Measurements from ENCODE around the gene CYP4F22.

DNA sequence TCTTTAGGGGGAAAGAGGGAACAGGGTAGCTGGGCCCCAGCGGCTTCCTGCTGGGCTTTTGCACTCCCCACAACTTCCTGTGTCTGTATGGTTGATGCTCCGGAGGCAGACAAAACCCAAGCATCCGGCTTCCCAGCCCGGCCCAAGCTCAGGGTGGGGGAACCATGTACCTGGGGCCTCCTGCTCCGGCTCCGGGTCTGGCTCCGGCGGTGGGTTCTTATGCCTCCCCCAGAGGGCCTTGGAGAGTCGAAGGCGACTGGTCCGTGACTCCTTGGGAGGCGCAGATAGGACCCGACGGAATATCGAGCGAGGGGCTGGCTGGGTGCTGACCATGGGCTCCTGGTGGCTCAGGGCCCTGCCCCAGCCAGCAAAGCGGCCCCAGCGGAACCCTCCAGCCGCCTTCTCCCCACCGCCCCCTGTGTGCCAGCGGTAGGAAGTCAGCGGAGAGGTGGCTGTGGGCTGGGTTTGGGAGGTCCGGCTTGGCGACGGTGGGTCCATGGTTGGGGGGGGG, 44.4 kb upstream of the CYP4F22 start:
- TF ChIP-seq, protein P1, sequence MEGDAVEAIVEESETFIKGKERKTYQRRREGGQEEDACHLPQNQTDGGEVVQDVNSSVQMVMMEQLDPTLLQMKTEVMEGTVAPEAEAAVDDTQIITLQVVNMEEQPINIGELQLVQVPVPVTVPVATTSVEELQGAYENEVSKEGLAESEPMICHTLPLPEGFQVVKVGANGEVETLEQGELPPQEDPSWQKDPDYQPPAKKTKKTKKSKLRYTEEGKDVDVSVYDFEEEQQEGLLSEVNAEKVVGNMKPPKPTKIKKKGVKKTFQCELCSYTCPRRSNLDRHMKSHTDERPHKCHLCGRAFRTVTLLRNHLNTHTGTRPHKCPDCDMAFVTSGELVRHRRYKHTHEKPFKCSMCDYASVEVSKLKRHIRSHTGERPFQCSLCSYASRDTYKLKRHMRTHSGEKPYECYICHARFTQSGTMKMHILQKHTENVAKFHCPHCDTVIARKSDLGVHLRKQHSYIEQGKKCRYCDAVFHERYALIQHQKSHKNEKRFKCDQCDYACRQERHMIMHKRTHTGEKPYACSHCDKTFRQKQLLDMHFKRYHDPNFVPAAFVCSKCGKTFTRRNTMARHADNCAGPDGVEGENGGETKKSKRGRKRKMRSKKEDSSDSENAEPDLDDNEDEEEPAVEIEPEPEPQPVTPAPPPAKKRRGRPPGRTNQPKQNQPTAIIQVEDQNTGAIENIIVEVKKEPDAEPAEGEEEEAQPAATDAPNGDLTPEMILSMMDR (IDR thresholded peaks at IDR 0.05) = no peak
- no peak for TF ChIP-seq EP300 (IDR thresholded peaks at IDR 0.05)
- TF ChIP-seq POLR2A (IDR thresholded peaks at IDR 0.05) = no peak

Measured in tibial nerve (tissue), 4 donors.